Mesothelial cell of epicardium (in vitro differentiated cells): ENCODE measurements around the gene SOWAHA. TPM values are rescaled to one million over a fixed set of nuclear protein-coding genes. Genes with fewer than 3 reads are reported as not detected.

Source experiments
- DNase-seq, 2 experiments: peaks; one replicate each; pipeline ENCODE4 v3.0.0; 2021; ENCODE audit warnings: low spot score in 2 of 2; ENCODE audit not compliant: unreplicated experiment in 2 of 2
- H3K27ac Mint-ChIP-seq: 2 replicates; pipeline ENCODE4 v1.8.0; 2021; ENCODE audit warnings: mixed read lengths
- H3K27me3 Mint-ChIP-seq: 2 replicates; pipeline ENCODE4 v1.8.0; 2021; ENCODE audit warnings: low read depth, mixed read lengths
- H3K36me3 Mint-ChIP-seq: 2 replicates; pipeline ENCODE4 v1.8.0; 2021; ENCODE audit warnings: mixed read lengths
- H3K4me1 Mint-ChIP-seq: 2 replicates; pipeline ENCODE4 v1.8.0; 2021; ENCODE audit warnings: mixed read lengths
- H3K4me3 Mint-ChIP-seq: 2 replicates; pipeline ENCODE4 v1.8.0; 2021; ENCODE audit warnings: mild to moderate bottlenecking, moderate library complexity, mixed read lengths
- H3K9me3 Mint-ChIP-seq: 2 replicates; pipeline ENCODE4 v1.8.0; 2021; ENCODE audit warnings: mixed read lengths
- CTCF ChIP-seq: fragments of 200-600 bp; sonication (generic); IDR thresholded peaks from one replicate; pipeline ENCODE4 v1.5.0; 2021; ENCODE audit warnings: antibody characterized with exemption; ENCODE audit not compliant: unreplicated experiment
- total RNA-seq: library from RNA; stranded (reverse); gene quantifications from 3 replicates; pipeline ENCODE4 v1.2.1, GENCODE V29; 2021

The SOWAHA gene
- total RNA-seq, 1 donor from 2014 or later: 0.67 TPM

GRCh38 chr5:132838516-132839282 is 25.6 kb downstream of the SOWAHA start:
- H3K9me3 Mint-ChIP-seq: peaks cover 5% of the 10 kb centered on the region
- TF ChIP-seq CTCF: no peak
- peaks cover 25% of the 10 kb centered on the region for H3K4me1 Mint-ChIP-seq
- no peaks in the 10 kb centered on the region for H3K36me3 Mint-ChIP-seq
- H3K27me3 Mint-ChIP-seq: no peaks in the 10 kb centered on the region
- DNase-seq: peak in 1 of 2 experiments; percentile 6
- H3K4me3 Mint-ChIP-seq: no peak overlapping the region
- H3K27ac Mint-ChIP-seq: no peak overlapping the region

- TF ChIP-seq CTCF: no peak
- peaks cover 25% of the 10 kb centered on the region for H3K4me1 Mint-ChIP-seq
- no peaks in the 10 kb centered on the region for H3K36me3 Mint-ChIP-seq
- H3K9me3 Mint-ChIP-seq: peaks cover 5% of the 10 kb centered on the region
- DNase-seq: peak in 1 of 2 experiments; percentile 21
- no peak overlapping the region for H3K4me3 Mint-ChIP-seq
- H3K27me3 Mint-ChIP-seq: no peaks in the 10 kb centered on the region
- H3K27ac Mint-ChIP-seq: peak overlapping the region; percentile 91
Observed at GRCh38 chr5:132839426-132840301, 26.6 kb downstream of the SOWAHA start.

DNA sequence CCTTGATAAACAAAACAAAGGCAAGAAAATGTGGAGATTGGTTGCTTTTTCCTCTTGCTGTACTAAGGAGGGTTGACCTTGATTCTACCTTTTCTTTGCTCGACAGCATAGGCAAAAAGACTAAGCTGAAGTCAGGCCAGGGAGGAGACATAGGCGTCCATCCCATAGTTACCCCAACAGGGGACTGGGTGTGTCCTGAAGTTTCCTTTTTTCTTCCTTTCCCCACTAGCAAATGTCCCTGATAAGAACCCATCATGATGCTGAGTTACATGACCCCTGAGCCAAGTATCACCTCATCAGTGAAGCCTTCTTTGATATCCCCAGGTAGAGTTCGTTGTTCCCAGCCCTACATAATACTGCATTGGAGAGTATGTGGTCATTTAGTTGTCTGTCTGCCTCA is 27.2 kb downstream of the SOWAHA start:
- no peaks in the 10 kb centered on the region for H3K27me3 Mint-ChIP-seq
- TF ChIP-seq CTCF: no peak
- H3K36me3 Mint-ChIP-seq: no peaks in the 10 kb centered on the region
- H3K4me1 Mint-ChIP-seq: peaks cover 25% of the 10 kb centered on the region
- H3K9me3 Mint-ChIP-seq: peaks cover 5% of the 10 kb centered on the region
- DNase-seq: peak in 1 of 2 experiments; percentile 20
- no peak overlapping the region for H3K4me3 Mint-ChIP-seq
- peak overlapping the region; percentile 91 for H3K27ac Mint-ChIP-seq

DNA sequence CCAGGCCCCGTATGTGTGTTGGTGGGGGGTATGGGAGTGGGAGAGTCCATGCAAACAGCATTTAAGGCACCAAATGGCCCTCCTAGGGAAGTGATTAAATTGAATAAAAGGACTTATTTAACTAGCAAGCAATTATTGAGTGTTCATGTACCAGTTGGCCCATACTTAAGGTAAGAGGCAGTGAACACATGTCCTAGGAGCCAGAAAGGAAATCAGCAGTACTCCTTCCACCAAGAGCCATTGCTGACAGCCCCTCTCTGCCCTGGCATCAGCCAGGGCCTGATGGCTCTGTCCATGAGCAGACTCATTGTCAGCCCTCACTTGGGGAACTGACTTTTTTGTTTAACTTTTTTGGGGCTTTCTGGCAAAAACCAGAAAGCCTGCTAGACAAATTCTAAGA is 27.8 kb downstream of the SOWAHA start:
- Mint-ChIP-seq H3K36me3 (no peaks in the 10 kb centered on the region), H3K27ac (peak overlapping the region; percentile 91), H3K9me3 (peaks cover 5% of the 10 kb centered on the region), H3K4me3 (no peak overlapping the region), H3K27me3 (no peaks in the 10 kb centered on the region), H3K4me1 (peaks cover 25% of the 10 kb centered on the region)
- TF ChIP-seq CTCF: no peak
- peak in 1 of 2 experiments; percentile 17 for DNase-seq

- TF ChIP-seq CTCF: no peak
- no peaks in the 10 kb centered on the region for H3K36me3 Mint-ChIP-seq
- DNase-seq: peak in 1 of 2 experiments; percentile 9
- H3K4me1 Mint-ChIP-seq: peaks cover 25% of the 10 kb centered on the region
- no peaks in the 10 kb centered on the region for H3K27me3 Mint-ChIP-seq
- peaks cover 5% of the 10 kb centered on the region for H3K9me3 Mint-ChIP-seq
- no peak overlapping the region for H3K27ac Mint-ChIP-seq
- H3K4me3 Mint-ChIP-seq: no peak overlapping the region
Observed at GRCh38 chr5:132841305-132841704, 28.2 kb downstream of the SOWAHA start.
